Measurements from ENCODE around the gene ZNF516. TPM values are rescaled to one million over a fixed set of nuclear protein-coding genes. Genes with fewer than 3 reads are reported as not detected.

ZNF516 gene
- total RNA-seq, 5 donors from 2014 or later (not counting 1 experiment from before 2014, with no cell fraction given), result 22.0 to 31.8 (median 25.7) TPM

- H3K27me3 ChIP-seq (replicated peaks in 1 of 2; ENCODE audit: control insufficient read depth in 2 of 2, extremely low read depth in 1 of 2, insufficient read depth in 2 of 2, low read length in 1 of 2), result peaks cover 0 to 22% of the 10 kb centered on the region in 2 experiments
- peak overlapping the region; percentile 35 to 87 for H3K4me3 ChIP-seq (ENCODE audit: control insufficient read depth in 1 of 2, extremely low read depth in 1 of 2, low read length in 1 of 2)
- Mint-ChIP-seq H3K27ac (peak overlapping the region in 1 of 2 donors; percentile 49), H3K9me3 (no peaks in the 10 kb centered on the region), H3K4me3 (peak overlapping the region; percentile 80 to 86 (median 84)), H3K36me3 (no peaks in the 10 kb centered on the region), H3K4me1 (peaks cover 51 to 76% (median 60%) of the 10 kb centered on the region in 3 donors), H3K27me3 (peaks cover 0 to 16% of the 10 kb centered on the region in 2 donors)
- ChIA-PET CTCF (no interaction called here), POLR2A (interaction anchor here in 1 of 2 donors (0.6 kb wide), 1 partner anchor 37 kb away, joined by 5 read pairs; no protein-coding TSS in a partner anchor)
- peak in 2 of 35 experiments; percentile 3 to 4 for DNase-seq
- peak; percentile 49 to 58 (median 52) for ATAC-seq (replicated peaks in 1 of 4)
- H3K9me3 ChIP-seq, result no peaks in the 10 kb centered on the region
- H3K4me1 ChIP-seq (ENCODE audit: control insufficient read depth in 1 of 2, extremely low read depth in 1 of 2, insufficient read depth in 2 of 2, low read length in 2 of 2), result peaks cover 6 to 11% of the 10 kb centered on the region in 2 experiments
- no peak overlapping the region for H3K27ac ChIP-seq (ENCODE audit: low read length)
- 46% methylated on average over 17 of the region's 28 CpGs for WGBS (ENCODE audit: insufficient coverage)
- H3K36me3 ChIP-seq (ENCODE audit: control insufficient read depth in 2 of 2, extremely low read depth in 1 of 2, insufficient read depth in 1 of 2, low read length in 1 of 2), result no peaks in the 10 kb centered on the region
Measured at GRCh38 chr18:76451396-76452331, 43.4 kb downstream of the ZNF516 start.

DNA sequence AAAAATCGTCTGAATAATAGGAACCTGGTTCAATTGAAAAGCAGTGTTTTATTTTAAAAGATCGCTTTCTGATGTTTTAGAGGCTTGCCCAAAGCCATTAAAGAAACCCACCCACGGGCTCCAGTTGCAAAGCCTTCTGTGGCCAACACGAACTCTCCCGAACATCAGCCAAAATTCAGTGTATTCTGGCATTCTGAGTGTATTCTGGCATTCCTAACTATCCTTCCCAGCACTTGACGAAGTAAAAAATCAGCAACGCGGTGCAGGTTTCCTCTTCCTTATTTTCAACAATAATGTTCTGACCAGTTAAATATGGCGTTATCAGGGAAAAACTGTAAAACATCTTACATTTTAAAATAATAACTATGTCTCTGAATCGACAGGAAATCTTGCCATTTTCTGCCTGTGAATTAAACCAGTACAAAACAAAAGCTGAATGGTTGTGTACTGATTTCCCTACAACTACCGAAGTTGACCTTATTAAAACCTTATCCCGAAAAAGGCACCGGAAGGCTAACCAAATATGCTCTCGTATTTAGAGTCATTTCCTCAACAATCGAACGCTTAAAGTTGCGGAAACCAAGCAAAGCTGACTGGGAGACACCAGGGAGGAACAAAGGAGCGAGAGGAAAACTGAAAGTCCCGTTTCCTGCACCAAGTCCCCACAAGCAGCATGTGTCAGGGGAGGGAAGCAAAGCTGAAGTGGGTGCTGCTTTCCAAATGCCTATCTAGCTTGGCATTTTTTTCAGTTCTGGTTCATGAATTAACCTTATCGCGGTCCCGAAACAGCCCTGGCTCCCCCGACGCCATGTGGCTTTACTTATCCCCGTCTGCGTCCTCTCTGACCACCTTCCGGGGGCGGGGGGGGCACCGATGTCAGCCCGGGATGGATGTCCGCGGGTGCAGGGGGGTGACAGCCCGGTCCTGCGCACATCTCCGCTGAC, 44.3 kb downstream of the ZNF516 start:
- ChIA-PET POLR2A (no interaction called here), CTCF (no interaction called here)
- peak overlapping the region; percentile 8 to 59 for H3K27ac Mint-ChIP-seq
- Histone ChIP-seq H3K9me3 (no peaks in the 10 kb centered on the region), H3K4me3 (ENCODE audit: control insufficient read depth in 1 of 2, extremely low read depth in 1 of 2, low read length in 1 of 2) (peak overlapping the region; percentile 35 to 87), H3K36me3 (ENCODE audit: control insufficient read depth in 2 of 2, extremely low read depth in 1 of 2, insufficient read depth in 1 of 2, low read length in 1 of 2) (no peaks in the 10 kb centered on the region), H3K4me1 (ENCODE audit: control insufficient read depth in 1 of 2, extremely low read depth in 1 of 2, insufficient read depth in 2 of 2, low read length in 2 of 2) (peaks cover 6 to 11% of the 10 kb centered on the region in 2 experiments), H3K27me3 (replicated peaks in 1 of 2; ENCODE audit: control insufficient read depth in 2 of 2, extremely low read depth in 1 of 2, insufficient read depth in 2 of 2, low read length in 1 of 2) (peaks cover 0 to 22% of the 10 kb centered on the region in 2 experiments), H3K27ac (ENCODE audit: low read length) (no peak overlapping the region)
- DNase-seq (peak in 3 of 35 experiments; percentile 7 to 14 (median 12)), ATAC-seq (replicated peaks in 1 of 4) (peak; percentile 40 to 59 (median 48))
- H3K9me3 Mint-ChIP-seq, result no peaks in the 10 kb centered on the region
- peaks cover 56 to 79% (median 66%) of the 10 kb centered on the region in 3 donors for H3K4me1 Mint-ChIP-seq
- H3K36me3 Mint-ChIP-seq, result no peaks in the 10 kb centered on the region
- H3K4me3 Mint-ChIP-seq, result peak overlapping the region; percentile 80 to 86 (median 84)
- peaks cover 0 to 16% of the 10 kb centered on the region in 2 donors for H3K27me3 Mint-ChIP-seq
- WGBS (ENCODE audit: insufficient coverage), result 16% methylated on average over 27 of the region's 35 CpGs

- ChIA-PET CTCF (no interaction called here), POLR2A (no interaction called here)
- Histone ChIP-seq H3K9me3 (no peaks in the 10 kb centered on the region), H3K4me3 (ENCODE audit: control insufficient read depth in 1 of 2, extremely low read depth in 1 of 2, low read length in 1 of 2) (no peak overlapping the region), H3K36me3 (ENCODE audit: control insufficient read depth in 2 of 2, extremely low read depth in 1 of 2, insufficient read depth in 1 of 2, low read length in 1 of 2) (no peaks in the 10 kb centered on the region), H3K27ac (ENCODE audit: low read length) (no peak overlapping the region), H3K27me3 (replicated peaks in 1 of 2; ENCODE audit: control insufficient read depth in 2 of 2, extremely low read depth in 1 of 2, insufficient read depth in 2 of 2, low read length in 1 of 2) (peaks cover 0 to 22% of the 10 kb centered on the region in 2 experiments), H3K4me1 (ENCODE audit: control insufficient read depth in 1 of 2, extremely low read depth in 1 of 2, insufficient read depth in 2 of 2, low read length in 2 of 2) (peaks cover 6 to 11% of the 10 kb centered on the region in 2 experiments)
- ATAC-seq (replicated peaks in 1 of 4) (no peak), DNase-seq (peak in 1 of 35 experiments; percentile 2)
- H3K4me3 Mint-ChIP-seq, result peak overlapping the region in 1 of 3 donors; percentile 9
- 78% methylated on average over 5 of the region's 5 CpGs for WGBS (ENCODE audit: insufficient coverage)
- peaks cover 0 to 16% of the 10 kb centered on the region in 2 donors for H3K27me3 Mint-ChIP-seq
- peak overlapping the region; percentile 65 for H3K27ac Mint-ChIP-seq
- H3K4me1 Mint-ChIP-seq, result peaks cover 56 to 71% (median 58%) of the 10 kb centered on the region in 3 donors
- H3K9me3 Mint-ChIP-seq, result no peaks in the 10 kb centered on the region
- no peaks in the 10 kb centered on the region for H3K36me3 Mint-ChIP-seq
Measured at GRCh38 chr18:76449111-76449453, 46.0 kb downstream of the ZNF516 start.

DNA sequence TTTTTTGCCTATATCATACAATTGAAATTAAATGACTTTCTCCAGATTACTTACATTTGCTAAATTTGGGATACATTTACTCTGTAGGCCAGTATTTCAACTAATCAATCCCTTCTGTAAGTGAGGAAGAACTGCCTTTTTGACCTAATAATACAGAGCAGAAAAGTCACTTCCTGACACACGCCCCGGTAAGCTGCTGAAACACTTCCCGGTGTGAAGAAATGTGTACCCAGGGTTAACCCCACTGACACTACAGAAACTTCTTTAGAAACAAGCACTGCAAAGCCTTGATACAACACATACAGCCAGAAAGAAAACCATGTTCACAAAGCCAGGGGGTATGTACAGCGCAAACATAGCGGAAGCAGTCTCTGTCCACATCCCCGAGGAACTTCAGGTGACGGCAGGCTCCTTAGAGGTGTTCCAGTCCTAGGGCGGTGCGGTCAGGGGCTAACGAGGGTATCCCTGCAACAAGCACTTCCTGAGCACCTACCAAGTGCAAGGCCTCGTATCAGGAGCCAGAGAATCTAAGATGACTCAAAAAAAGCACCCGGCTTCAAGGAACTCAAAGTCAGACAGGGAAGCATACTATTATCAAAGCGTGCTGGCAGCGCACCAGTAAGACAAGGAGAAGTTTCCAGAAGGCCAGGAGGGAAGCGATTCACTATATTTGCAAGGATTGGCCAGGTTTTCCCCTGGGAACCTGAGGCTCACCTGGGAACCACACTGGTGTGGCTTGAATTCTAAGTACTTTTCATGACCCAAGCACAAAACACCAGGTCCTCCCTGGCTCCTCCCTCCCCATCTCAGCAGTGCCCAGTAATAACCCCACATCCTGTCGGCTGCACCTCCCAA, 46.6 kb downstream of the ZNF516 start:
- no peak for ATAC-seq (replicated peaks in 1 of 4)
- H3K27ac Mint-ChIP-seq, result peak overlapping the region; percentile 65
- H3K27me3 ChIP-seq (replicated peaks in 1 of 2; ENCODE audit: control insufficient read depth in 2 of 2, extremely low read depth in 1 of 2, insufficient read depth in 2 of 2, low read length in 1 of 2), result peaks cover 0 to 22% of the 10 kb centered on the region in 2 experiments
- H3K36me3 ChIP-seq (ENCODE audit: control insufficient read depth in 2 of 2, extremely low read depth in 1 of 2, insufficient read depth in 1 of 2, low read length in 1 of 2), result no peaks in the 10 kb centered on the region
- H3K27ac ChIP-seq (ENCODE audit: low read length), result no peak overlapping the region
- H3K27me3 Mint-ChIP-seq, result peaks cover 0 to 16% of the 10 kb centered on the region in 2 donors
- ChIA-PET CTCF (no interaction called here), POLR2A (interaction anchor here in 1 of 2 donors (0.6 kb wide), 1 partner anchor 20 kb away, joined by 4 read pairs; no protein-coding TSS in a partner anchor)
- peaks cover 6 to 11% of the 10 kb centered on the region in 2 experiments for H3K4me1 ChIP-seq (ENCODE audit: control insufficient read depth in 1 of 2, extremely low read depth in 1 of 2, insufficient read depth in 2 of 2, low read length in 2 of 2)
- peaks cover 52 to 67% (median 54%) of the 10 kb centered on the region in 3 donors for H3K4me1 Mint-ChIP-seq
- H3K4me3 ChIP-seq (ENCODE audit: control insufficient read depth in 1 of 2, extremely low read depth in 1 of 2, low read length in 1 of 2), result no peak overlapping the region
- no peaks in the 10 kb centered on the region for H3K9me3 Mint-ChIP-seq
- 78% methylated on average over 14 of the region's 16 CpGs for WGBS (ENCODE audit: insufficient coverage)
- no peaks in the 10 kb centered on the region for H3K9me3 ChIP-seq
- peak overlapping the region in 1 of 3 donors; percentile 9 for H3K4me3 Mint-ChIP-seq
- DNase-seq, result peak in 1 of 35 experiments; percentile 5
- H3K36me3 Mint-ChIP-seq, result no peaks in the 10 kb centered on the region

GRCh38 chr18:76447258-76447890, 47.7 kb downstream of the ZNF516 start:
- no peak for DNase-seq
- WGBS (ENCODE audit: insufficient coverage), result 92% methylated on average over 19 of the region's 21 CpGs
- peaks cover 3% of the 10 kb centered on the region for H3K36me3 Mint-ChIP-seq
- H3K4me1 Mint-ChIP-seq, result peaks cover 45 to 59% (median 50%) of the 10 kb centered on the region in 3 donors
- ATAC-seq (replicated peaks in 1 of 4), result no peak
- Histone ChIP-seq H3K36me3 (ENCODE audit: control insufficient read depth in 2 of 2, extremely low read depth in 1 of 2, insufficient read depth in 1 of 2, low read length in 1 of 2) (peaks cover 0 to 2% of the 10 kb centered on the region in 2 donors), H3K27me3 (replicated peaks in 1 of 2; ENCODE audit: control insufficient read depth in 2 of 2, extremely low read depth in 1 of 2, insufficient read depth in 2 of 2, low read length in 1 of 2) (peaks cover 0 to 18% of the 10 kb centered on the region in 2 experiments), H3K9me3 (no peaks in the 10 kb centered on the region), H3K4me3 (ENCODE audit: control insufficient read depth in 1 of 2, extremely low read depth in 1 of 2, low read length in 1 of 2) (no peak overlapping the region), H3K27ac (ENCODE audit: low read length) (no peak overlapping the region), H3K4me1 (ENCODE audit: control insufficient read depth in 1 of 2, extremely low read depth in 1 of 2, insufficient read depth in 2 of 2, low read length in 2 of 2) (peaks cover 6 to 11% of the 10 kb centered on the region in 2 experiments)
- H3K4me3 Mint-ChIP-seq, result no peak overlapping the region
- H3K9me3 Mint-ChIP-seq, result no peaks in the 10 kb centered on the region
- H3K27ac Mint-ChIP-seq, result no peak overlapping the region
- H3K27me3 Mint-ChIP-seq, result peaks cover 0 to 12% of the 10 kb centered on the region in 2 donors
- POLR2A ChIA-PET, result no interaction called here
- CTCF ChIA-PET, result no interaction called here

Data from T-cell (primary cell).